T-helper 1 cell treated with Interleukin-12 subunit alpha and Interleukin-12 subunit beta and Interleukin-4 antibody, amounts not matched to agents 30 ng/mL and 1 ng/mL, for 36 hours (primary cell): ENCODE measurements around the gene KCNJ5. TPM values are rescaled to one million over a fixed set of nuclear protein-coding genes. Genes with fewer than 3 reads are reported as not detected.

Experiments used
- intact Hi-C: fragments of 100-400 bp; cut with micrococcal nuclease; formaldehyde crosslinking; loops from one replicate; pipeline ENCODE4 v1.15.1; 2024
- total RNA-seq: library from RNA; stranded (reverse); gene quantifications from 2 replicates; pipeline ENCODE4 v1.2.3, GENCODE V29; 2022

Gene KCNJ5
- total RNA-seq, 1 donor from 2014 or later, result not detected

DNA sequence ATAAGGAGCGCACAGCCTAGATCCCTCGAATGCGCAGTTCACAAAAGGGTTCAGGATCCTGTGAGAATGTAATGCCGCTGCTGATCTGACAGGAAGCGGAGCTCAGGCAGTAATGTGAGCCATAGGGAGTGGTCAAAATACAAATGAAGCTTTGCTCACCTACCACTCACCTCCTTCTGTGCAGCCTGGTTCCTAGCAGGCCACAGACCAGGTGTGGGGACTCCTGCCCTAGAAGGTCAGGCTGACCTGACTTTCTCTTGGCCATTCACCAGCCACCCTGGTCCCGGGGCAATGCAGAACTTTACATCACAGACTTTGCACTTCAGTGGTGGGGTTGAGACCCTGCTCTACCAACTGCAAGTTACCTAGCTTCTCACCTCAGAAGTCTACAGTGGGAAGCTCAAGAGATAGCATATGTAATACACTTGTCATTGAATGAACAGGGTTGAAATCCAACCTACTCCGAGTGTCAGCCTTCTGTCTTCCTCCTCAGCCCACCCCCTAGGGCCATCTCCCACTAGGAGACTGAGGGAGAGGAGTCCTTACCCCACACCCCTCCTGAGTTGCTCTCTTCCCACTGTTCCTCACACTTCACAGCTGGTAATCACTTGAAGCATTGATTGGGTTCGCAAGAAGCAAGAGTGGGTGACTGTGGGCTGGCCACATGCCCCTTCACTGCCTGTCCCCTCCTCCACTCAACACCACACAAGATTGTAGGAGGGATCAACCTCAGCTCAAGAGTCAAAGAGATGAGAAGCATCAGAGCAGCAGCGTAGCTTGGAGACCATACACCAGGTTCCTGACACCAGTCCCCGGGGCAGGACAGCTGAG, 22.1 kb upstream of the KCNJ5 start:
- intact Hi-C loops, result loop anchor here (2.0 to 5.0 kb wide), 3 partner anchors 88 to 817 kb away; no protein-coding TSS in a partner anchor

DNA sequence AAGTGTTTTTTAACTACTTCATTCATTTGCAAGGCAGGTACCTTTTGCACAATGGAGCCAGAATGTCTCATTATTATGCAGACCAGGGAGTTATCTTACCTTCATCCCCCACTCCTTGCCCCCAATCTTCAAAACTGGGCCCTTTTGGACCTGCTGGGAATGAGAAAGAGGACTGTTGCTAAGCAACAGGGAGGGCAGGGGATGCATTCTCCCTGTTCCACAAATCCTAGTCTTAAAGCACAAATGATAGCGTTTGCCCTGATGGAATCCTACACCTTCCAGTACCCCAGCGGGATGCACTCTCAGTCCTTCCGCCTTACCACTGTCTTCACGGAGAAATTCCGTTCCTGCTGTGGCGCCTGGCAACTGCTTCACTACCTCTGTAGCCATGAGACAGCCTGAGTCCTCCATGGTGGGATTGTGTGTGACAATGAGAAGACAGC, 20.0 kb upstream of the KCNJ5 start:
- intact Hi-C loops, result no loop called here

DNA sequence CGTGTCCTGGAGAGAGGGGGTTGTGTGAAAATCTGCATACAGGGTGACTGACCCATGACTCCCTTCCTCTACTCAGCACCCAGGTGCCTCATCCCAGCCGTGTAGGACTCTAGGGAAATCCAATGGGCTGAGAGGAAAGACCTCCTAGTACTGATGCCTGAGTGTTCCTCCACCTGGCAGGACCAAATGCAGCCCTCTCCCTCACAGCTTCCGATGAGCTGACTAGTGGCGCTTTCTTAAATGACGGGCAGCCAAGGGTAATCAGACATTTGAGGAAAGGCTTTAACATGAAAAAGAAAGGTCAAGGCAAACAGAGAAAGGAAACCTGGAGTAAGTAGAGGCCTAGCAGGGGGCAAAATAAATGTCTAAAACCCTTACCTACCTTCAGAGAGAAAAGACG, 19.1 kb upstream of the KCNJ5 start:
- intact Hi-C loops, result no loop called here

DNA sequence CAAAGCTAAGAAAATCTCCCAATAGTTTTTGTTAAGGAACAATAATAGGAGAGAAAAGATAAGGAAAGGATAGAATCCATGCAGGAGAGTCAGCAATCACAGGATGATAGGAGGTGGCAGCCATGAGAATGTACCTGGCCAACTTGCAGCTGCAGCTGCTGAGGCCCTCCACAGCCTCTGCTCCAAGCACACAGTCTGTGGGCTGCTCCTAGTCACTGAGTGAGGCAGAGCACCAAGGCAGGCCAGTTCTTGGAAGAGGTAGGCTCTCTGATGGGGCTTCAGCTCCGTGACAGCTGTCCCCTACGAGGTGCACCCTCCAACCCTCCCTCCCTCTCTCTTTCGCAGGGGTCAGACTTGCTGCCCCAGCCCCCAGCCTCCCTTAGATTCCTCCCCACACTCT, 18.6 kb upstream of the KCNJ5 start:
- intact Hi-C loops, result no loop called here

DNA sequence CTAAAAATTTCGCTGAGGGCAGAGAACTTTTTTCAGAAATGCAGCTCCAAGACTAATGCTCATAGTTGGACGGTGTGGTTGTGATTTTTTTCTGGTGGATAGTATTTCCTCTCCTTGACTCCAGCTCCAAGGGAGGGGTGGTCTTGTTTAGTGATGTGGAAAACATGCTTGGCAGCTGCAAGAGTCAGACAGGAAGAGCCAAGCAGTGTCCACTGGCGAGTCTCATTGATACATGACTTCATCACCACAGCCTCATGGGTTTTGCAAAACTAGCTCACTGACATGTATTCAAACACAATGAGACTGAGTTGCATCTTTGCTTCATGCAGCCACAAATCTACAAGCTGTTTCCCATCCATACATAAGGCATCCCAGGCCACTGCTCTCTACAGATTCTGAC, 16.7 kb upstream of the KCNJ5 start:
- intact Hi-C loops, result no loop called here

DNA sequence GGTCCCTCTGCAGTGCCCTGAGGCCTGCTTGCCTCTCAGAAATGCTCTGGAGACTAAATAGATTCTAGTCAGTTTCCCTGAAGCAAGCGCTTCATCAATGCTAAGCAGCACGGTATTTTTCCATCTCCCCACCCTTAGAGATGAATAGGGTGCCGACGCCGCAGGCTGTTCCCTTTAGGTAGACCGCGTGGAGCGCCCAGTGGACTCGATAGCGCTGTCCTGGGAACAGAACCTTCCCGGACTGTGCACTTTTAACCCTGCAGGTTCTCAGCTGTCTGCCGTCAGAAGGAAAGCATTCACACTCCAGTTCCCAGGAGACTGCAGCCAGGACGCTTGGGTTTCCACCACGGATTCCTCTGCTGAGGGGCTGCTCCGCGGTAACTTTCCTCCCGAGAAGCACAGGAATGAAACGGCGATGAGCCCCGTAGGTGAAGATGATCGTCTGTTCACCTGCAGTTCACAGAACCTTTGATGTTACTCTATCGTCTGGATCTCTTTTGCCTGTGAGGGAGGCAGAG, 15.0 kb upstream of the KCNJ5 start:
- intact Hi-C loops, result no loop called here

DNA sequence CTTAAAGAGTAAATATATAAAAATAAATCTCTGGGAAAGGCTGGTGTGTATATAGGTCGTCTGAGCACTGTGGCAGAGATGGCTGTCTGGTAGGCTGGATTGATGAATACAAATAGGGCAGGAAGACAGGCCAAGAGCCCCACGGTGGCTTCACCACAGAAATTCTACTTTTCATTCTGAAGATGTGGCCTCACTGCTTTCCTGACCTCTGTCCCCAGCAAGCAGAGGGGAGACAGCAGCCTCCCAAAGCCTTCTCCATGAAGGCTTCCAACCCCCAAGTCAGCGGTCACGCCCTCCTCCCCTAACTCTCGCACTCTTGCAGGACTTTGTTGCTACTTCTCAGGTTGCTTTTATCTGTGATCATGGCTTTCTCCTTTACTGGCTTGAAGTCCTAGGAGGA, 13.4 kb upstream of the KCNJ5 start:
- intact Hi-C loops, result no loop called here

DNA sequence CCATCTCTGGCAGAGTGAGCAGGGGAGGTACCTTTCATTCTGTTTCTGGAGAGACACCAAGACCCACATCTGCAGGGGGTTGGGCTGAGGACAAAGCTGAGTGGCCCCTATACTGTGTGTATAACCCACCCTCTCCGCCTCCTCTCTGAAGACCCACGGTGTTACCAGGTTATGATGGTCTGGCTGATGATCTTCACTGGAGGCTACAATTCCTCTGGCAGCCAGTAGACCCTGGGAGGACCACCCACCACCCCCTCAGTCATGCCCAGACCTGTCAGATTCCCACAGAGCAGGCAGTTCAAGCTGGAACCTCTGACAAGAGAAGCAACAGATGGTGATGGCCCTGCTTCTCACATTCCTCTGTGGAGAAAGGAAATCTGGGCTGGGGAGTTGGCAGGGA, 12.7 kb upstream of the KCNJ5 start:
- intact Hi-C loops, result no loop called here

DNA sequence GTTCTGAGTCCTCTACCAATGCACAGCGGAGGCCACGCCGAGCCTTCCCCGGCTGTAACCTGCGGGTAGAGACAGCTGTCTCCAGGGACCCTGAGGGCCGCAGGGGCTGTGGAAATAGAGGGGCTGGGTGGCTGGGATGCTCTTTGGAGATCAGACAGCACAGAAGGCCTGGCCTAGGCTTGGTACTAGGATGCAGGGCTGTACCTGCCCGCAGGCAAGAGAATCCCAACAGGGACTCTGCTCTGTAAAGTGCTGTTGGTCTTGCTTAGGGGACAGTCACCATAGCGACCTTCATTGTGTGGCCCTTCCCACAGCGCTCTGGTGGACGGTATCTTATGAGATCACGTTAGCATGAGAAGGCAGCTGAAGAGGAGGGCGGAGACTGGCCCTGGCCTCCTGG, 11.3 kb upstream of the KCNJ5 start:
- intact Hi-C loops, result loop anchor here (10.0 kb wide), 1 partner anchor 145 kb away; no protein-coding TSS in a partner anchor

DNA sequence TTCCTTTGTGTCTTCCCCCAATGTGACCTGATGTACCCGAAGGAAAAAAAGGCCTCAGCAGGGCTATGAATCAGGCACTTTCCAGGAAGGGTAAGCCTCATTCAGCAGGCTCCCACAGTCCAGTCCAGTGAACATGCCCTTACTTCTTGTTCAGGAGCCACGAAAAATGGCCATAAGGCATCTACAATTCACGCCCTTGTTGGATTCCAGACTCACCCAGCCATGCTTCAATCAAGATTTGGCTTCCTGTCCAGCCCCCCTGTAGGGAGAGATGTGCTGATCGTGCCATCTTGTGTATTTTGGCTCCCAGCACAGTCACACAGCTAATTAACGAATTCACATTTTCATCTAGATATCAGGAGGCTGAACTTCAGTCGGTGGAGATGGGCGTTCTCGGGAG, 9.9 kb upstream of the KCNJ5 start:
- intact Hi-C loops, result loop anchor here (10.0 kb wide), 1 partner anchor 144 kb away; no protein-coding TSS in a partner anchor

DNA sequence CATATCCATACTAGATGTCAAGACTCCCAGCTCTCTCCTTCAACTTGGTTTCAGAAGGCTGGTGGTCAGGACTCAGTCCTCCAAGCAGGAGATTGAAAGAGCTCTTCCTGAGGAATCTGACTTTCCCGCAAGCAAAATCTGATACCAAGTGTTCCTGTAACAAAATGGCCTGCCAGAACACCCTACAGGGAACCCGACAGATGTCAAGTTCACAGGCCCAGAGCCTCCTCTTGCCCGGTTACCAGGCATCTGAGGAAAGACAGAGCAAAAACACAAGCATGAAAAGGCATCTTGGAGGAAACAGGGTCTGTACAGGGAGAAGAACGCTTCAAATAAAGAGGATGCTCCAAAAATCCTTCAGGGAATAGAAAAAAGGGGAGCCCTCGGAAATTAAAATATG, 8.7 kb upstream of the KCNJ5 start:
- intact Hi-C loops, result loop anchor here (10.0 kb wide), 1 partner anchor 142 kb away; no protein-coding TSS in a partner anchor

DNA sequence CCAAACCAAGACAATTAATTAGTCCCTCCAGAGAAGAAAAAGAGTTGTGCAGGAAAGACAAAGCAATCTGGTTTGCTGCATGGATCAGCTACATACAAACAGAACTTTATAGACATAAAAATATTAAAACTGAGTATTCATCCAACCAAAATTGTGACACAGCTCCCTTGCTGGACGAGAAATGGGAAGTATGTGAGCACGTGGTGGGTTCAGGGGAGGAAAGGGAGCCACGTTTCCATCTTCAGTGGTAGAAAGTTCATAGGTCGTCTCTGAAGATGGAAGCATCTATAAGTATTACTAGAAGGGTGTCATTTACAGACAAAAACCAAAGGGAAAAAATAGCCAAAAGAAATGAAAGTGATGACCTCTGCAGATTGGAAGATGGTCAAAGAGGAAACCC, 7.1 kb upstream of the KCNJ5 start:
- intact Hi-C loops, result loop anchor here (1.0 to 10.0 kb wide), 5 partner anchors 21 to 867 kb away; no protein-coding TSS in a partner anchor

DNA sequence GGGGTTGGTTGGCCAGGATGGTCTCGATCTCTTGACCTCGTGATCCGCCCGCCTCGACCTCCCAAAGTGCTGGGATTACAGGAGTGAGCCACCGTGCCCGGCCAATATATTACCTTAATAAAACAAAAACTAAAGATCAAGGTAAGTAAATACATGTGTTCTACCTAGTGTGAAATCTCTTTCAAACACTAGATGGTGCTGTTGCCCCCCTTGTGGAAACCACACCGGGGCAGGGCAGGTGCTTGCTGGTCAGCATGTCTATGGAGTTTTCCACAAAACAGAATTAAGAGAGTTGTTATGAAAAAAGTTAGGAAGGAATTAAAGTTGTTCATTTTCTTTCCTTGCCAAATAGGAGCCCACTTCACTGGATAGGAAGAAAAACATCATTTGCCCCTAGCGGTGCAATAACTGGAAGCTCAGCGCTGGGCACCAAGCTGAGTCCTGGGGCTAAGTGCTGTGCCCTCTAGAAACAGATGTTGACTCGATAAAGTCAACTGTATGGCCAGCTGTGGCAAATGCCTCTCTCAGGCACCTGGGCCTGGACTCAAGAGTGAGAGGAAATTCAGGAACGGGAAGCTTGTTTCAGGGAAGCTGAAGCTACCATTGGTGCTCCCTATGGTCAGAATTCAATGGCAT, 6.3 kb upstream of the KCNJ5 start:
- intact Hi-C loops, result loop anchor here (1.0 to 10.0 kb wide), 5 partner anchors 20 to 866 kb away; no protein-coding TSS in a partner anchor

DNA sequence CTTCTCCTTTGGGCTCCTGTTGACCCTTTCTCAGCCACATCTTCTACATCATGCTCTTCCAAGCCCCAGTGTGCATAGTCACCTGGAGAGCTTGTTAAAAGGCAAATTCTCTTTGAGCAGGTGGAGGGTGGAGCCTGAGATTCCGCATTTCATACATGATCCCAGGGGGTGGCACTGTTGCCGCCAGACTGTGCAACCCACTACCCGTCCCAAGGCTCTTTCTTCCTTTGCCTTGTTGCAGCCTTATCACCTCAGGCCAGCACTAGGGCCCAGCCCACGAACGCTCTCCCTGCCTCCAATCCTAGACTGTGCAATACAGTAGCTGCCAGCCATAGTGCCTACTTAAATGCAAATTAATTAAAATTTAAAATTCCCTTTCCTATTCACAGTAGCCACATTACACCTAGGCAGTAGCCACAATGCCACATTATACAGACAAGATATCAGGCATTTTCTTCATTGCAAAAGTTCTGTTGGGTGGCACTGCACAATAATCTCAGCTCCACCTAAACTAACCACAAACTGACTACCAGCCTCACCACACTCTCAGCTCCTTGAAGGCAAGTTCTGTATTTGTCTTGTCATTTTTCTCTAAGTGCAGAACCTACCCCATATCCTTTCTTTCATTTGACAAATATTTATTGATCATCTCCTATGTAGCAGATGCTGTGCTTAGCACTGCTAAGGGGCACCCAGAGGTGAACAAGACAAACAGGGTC, 4.6 kb upstream of the KCNJ5 start:
- intact Hi-C loops, result loop anchor here (10.0 kb wide), 1 partner anchor 138 kb away; no protein-coding TSS in a partner anchor

DNA sequence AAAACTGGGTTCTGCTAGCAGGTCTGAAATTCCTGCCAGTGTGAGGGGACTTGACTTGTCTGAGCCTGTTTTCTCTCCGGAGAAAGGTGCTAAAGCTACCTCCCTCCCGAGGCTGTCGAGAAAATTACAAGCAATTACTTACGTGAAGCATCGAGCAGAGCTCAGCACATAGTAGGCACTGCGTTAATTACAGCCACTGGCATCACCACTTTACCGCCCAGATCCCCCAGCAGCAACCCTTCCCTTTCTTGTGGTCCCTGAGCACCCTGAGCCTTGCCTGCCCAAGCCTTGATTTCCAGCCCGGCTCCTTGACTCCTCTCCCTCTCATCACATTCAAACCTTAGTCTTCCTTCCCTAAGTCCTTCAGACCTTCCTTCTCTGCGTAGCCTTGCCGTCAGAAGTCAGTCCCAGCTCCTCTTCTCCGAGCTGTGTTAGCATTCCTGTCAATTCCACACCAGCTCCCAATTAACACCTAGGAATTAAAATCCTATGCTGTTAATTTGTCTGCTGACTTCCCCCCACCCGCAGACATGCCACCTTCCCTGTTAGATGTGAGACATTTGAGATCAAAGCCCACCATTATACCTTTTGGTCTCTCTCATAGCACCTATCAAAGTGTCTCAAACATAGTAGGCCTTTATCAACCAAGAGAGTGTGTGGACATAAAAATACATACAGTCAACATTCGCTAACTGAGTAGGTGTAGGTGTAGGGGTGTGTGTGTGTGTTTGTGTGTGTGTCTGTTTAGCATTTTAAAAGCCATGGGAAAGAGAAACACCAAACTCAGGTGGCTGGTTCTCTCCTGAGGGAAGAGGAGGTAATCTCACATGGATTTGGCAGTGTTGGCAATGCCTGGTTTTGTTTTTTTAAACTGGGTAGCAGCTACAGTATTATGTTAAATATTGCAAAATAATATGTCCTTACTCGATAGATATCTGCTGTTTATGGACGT, 2.8 kb upstream of the KCNJ5 start:
- intact Hi-C loops, result loop anchor here (10.0 kb wide), 1 partner anchor 136 kb away; no protein-coding TSS in a partner anchor

DNA sequence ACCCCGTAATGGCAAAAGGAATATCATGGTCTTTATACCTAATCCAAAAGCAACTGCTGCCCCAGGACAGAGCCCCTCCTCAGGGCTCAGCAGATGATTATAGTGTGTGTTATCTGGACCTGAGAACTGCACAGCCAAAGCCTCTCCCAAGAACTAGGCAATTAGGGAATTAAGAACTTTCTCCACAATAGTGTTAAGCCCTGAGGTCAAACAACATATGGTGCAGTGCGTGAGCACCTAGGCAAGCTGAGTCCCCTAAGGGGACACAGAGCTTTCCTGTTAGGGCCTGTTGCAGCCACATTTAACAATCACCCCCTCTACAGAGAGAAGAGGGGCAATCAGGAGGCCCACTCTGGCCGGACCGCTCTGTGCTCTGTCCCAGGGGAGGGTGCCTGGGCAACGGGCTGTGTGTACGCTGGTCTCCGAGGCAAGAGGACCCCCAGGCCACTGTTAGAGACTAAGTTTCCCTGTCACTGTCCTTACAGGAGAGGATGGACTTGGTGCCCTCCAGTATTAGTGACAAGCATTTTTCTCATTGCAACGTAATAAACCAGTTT, 1.4 kb upstream of the KCNJ5 start:
- intact Hi-C loops, result loop anchor here (10.0 kb wide), 1 partner anchor 135 kb away; no protein-coding TSS in a partner anchor

DNA sequence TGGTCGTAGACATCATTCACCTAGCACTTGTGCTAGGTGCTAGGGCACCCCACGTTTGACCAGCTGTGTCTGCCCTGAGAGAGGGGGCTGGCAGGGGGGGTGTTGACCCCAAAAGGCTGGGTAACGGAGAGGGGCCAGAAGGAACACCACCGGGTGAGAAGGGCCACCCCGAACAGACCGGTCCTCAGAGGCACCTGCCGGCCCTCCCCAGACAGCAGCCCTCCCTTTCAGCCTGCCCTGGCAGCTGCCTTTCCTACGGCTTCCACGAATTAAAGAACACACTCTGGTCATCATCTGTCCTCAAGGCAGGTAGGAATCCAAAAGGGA, 977 bp upstream of the KCNJ5 start:
- intact Hi-C loops, result no loop called here

DNA sequence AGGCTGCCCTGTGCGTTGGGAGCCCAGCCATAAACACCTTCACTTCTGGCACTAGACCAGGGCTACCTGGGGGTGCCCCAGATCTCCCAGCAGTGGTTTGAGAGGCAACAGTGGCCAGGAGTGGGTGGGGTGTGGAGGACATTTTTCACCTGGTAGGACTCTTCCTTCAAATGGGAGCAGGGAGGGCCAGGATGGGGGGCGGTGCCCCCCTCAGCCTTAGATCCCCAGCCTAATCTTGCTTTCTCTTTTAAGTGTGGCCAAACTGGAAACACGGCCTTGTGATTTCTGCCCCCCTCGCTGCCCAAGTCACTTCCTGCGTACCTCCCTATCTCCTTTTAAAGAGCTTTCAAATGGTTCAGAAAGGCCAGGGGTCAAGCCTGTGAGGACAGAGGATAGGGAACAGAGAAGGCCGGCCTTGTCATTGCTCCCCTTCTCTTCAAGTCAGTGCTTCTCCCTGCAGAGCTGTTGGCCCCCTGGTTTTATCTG, 800 bp downstream of the KCNJ5 start:
- intact Hi-C loops, result no loop called here

DNA sequence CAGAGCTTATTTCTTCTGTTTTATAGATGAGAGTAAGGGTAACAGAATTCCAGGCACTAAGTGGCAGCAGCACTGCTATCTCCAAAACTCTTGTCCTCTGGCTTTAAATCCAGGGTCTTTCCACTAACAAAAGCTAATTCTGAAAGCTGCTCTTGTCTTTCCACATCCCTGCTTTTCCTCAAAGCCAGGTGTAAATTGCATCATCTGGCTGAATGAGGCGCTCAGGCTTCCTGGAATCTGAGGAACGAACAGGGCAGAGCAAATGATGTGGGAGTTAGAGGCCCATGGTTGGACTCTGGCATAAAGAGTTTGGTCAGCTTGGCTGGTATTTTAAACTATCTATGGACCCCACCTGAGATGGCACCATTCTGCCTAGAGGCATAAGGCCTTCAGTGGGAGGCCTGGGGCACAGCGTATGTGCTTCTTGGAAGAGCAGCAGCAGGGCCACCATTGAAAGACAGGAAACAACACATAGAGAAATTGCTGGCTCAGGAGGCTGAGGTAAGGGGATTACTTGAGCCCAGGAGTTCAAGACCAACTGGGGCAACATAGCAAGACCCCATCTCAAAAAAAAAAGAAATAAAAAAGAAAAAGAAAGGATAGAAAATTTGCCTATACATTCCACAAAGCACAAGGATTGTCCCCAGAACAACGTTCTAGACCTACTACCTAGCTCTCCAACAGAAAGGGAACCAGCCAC, 1.9 kb downstream of the KCNJ5 start:
- intact Hi-C loops, result no loop called here
